ENCODE measurements around the gene AGPAT1. TPM values are rescaled to one million over a fixed set of nuclear protein-coding genes. Genes with fewer than 3 reads are reported as not detected.

AGPAT1 gene
- total and polyA plus RNA-seq, 2 of the 13 experiments (the other 11 are each of a cell fraction or from before 2014, with no cell fraction given) = 51.3 to 139 TPM

GRCh38 chr6:32194825-32195651 lies 19.2 kb upstream of the AGPAT1 start (continued):
- TF ChIP-seq GFI1 (CRISPR knock-in tag; IDR thresholded peaks at IDR 0.05; ENCODE audit: borderline replicate concordance) (0 out of 2 replicates have a peak, but pooled peaks have one; percentile 33), TARDBP (CRISPR knock-in tag; IDR thresholded peaks at IDR 0.05) (peak; percentile 46; the same call in 1 of the 2 replicates), ZNF816 (CRISPR knock-in tag; IDR thresholded peaks at IDR 0.05; ENCODE audit: borderline replicate concordance) (peak; percentile 54; the same call in 1 of the 2 replicates), ZNF513 (CRISPR knock-in tag; conservative IDR thresholded peaks at IDR 0.05) (0 out of 2 replicates have a peak, but pooled peaks have one; percentile 21), HMGXB4 (CRISPR knock-in tag; IDR thresholded peaks at IDR 0.05; ENCODE audit: borderline replicate concordance in 1 of 2, low read depth in 1 of 2) (peak in 1 of 2 experiments; percentile 25; a peak in 3 of 4 replicates), TEF (CRISPR knock-in tag; IDR thresholded peaks at IDR 0.05) (0 out of 2 replicates have a peak, but pooled peaks have one; percentile 22), GMEB2 (CRISPR knock-in tag; IDR thresholded peaks at IDR 0.05; ENCODE audit: low read depth) (no peak), HMGXB3 (CRISPR knock-in tag; IDR thresholded peaks at IDR 0.05; ENCODE audit: borderline replicate concordance) (peak; percentile 30; the same call in 1 of the 2 replicates), RFX5 (IDR thresholded peaks at IDR 0.05; ENCODE audit: low read depth, low read length) (0 out of 2 replicates have a peak, but pooled peaks have one; percentile 45), TERF1 (CRISPR knock-in tag; IDR thresholded peaks at IDR 0.05) (no peak), ZBTB34 (CRISPR knock-in tag; IDR thresholded peaks at IDR 0.05) (0 out of 2 replicates have a peak, but pooled peaks have one; percentile 30), TEAD3 (CRISPR knock-in tag; optimal IDR thresholded peaks at IDR 0.05; ENCODE audit: borderline replicate concordance) (peak; percentile 79)
